ENCODE data around the gene ROPN1L. TPM values are rescaled to one million over a fixed set of nuclear protein-coding genes. Genes with fewer than 3 reads are reported as not detected.

ROPN1L gene
- total and polyA plus RNA-seq, 2 of the 13 experiments (the other 11 are each of a cell fraction or from before 2014, with no cell fraction given): not detected

DNA sequence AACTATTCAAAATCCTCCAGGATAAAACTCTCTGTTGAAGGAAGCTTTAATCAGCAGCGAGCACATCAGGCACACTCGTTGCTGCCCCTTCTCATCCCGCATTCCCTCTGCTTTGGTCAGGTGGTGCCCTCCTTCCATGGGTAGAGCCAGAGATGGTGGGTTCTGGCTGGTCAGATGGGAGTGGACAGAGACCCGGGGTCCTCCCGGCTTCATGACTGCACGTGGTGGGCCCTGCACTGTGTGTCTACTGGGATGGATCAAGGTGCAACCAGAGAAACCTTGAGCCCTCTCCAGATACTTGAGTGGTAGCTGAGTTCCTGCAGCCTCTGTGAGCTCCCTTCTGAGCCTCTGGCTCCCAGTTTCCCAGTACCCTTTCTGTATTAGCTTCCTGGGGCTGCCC is 36.3 kb downstream of the ROPN1L start:
- ChIA-PET POLR2A (no interaction called here), CTCF (ENCODE audit: low intra/inter-chr PET ratio, low total read pairs) (no interaction called here)
- Histone ChIP-seq H3K4me3 (replicated peaks in 1 of 3; ENCODE audit: insufficient read depth in 1 of 3, low read depth in 2 of 3, low read length in 3 of 3) (no peak overlapping the region), H2AFZ (ENCODE audit: low read length) (no peak overlapping the region), H3K27me3 (ENCODE audit: control insufficient read depth in 1 of 2, insufficient read depth in 2 of 2, low read length in 2 of 2) (peaks cover 0 to 26% of the 10 kb centered on the region in 2 experiments; a peak in 2 of 5 replicates), H3K79me2 (ENCODE audit: insufficient read depth, low read length) (no peaks in the 10 kb centered on the region), H3K36me3 (replicated peaks in 1 of 2; ENCODE audit: control insufficient read depth in 1 of 2, insufficient read depth in 2 of 2, low read length in 2 of 2) (no peaks in the 10 kb centered on the region), H3K4me2 (ENCODE audit: low read depth, low read length) (no peak overlapping the region), H3K9ac (ENCODE audit: insufficient read depth, low read depth, low read length) (no peak overlapping the region), H4K20me1 (ENCODE audit: insufficient read depth, low read length) (no peaks in the 10 kb centered on the region), H3K4me1 (ENCODE audit: insufficient read depth, low read length) (peaks cover 15% of the 10 kb centered on the region), H3K9me3 (ENCODE audit: low read length) (no peaks in the 10 kb centered on the region), H3K27ac (ENCODE audit: extremely low read length, insufficient read depth, low read length) (no peak overlapping the region)
- no peak for DNase-seq (ENCODE audit: low spot score)
- WGBS (ENCODE audit: low lambda C conversion rate): 74% methylated on average over 3 of the region's 6 CpGs
- in situ Hi-C loops (cut with HindIII; ENCODE audit: extremely low pct_ligation_motif_present, low pct_unique_long_range_greater_than_20kb) (no loop called here), intact Hi-C loops (cut with micrococcal nuclease; ENCODE audit: unreplicated experiment) (no loop called here)
- ATAC-seq: no peak
- no peak for FAIRE-seq
- no TSS peak for BruUV-seq (replicated peaks)
- TF ChIP-seq NCOA2 (CRISPR knock-in tag; IDR thresholded peaks at IDR 0.05): no peak
- no peak for TF ChIP-seq ZEB1 (IDR thresholded peaks at IDR 0.05; ENCODE audit: insufficient replicate concordance, low read depth)
- no peak for TF ChIP-seq SOX6 (IDR thresholded peaks at IDR 0.05)
- TF ChIP-seq SOX6 (CRISPR knock-in tag; IDR thresholded peaks at IDR 0.05): no peak
- TF ChIP-seq, protein P1, sequence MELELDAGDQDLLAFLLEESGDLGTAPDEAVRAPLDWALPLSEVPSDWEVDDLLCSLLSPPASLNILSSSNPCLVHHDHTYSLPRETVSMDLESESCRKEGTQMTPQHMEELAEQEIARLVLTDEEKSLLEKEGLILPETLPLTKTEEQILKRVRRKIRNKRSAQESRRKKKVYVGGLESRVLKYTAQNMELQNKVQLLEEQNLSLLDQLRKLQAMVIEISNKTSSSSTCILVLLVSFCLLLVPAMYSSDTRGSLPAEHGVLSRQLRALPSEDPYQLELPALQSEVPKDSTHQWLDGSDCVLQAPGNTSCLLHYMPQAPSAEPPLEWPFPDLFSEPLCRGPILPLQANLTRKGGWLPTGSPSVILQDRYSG (CRISPR knock-in tag; IDR thresholded peaks at IDR 0.05): no peak

DNA sequence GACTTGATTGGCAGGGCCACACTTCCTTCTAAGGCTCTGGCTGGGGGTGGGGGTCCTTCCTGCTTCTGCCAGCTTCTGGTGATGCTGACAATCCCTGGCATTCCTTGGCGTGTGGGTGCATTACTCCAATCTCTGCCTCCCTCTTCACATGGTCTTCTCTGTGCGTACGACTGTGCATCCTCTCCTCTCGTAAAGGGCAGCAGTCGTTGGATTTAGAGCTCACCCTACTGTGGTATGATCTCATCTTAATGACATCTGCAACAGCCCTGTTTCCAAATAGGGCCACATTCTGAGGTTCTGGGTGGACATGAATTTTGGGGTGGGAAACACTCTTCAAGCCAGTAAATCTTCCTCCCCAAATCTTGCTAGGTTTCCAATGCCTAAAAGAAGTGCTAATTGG is 36.8 kb downstream of the ROPN1L start:
- H3K9me3 ChIP-seq (ENCODE audit: low read length): no peaks in the 10 kb centered on the region
- H3K36me3 ChIP-seq (replicated peaks in 1 of 2; ENCODE audit: control insufficient read depth in 1 of 2, insufficient read depth in 2 of 2, low read length in 2 of 2): no peaks in the 10 kb centered on the region
- BruUV-seq (replicated peaks): no TSS peak
- no peak overlapping the region for H3K9ac ChIP-seq (ENCODE audit: insufficient read depth, low read depth, low read length)
- H2AFZ ChIP-seq (ENCODE audit: low read length): no peak overlapping the region
- ChIA-PET CTCF (ENCODE audit: low intra/inter-chr PET ratio, low total read pairs) (no interaction called here), POLR2A (no interaction called here)
- no peaks in the 10 kb centered on the region for H3K79me2 ChIP-seq (ENCODE audit: insufficient read depth, low read length)
- WGBS (ENCODE audit: low lambda C conversion rate): 61% methylated on average over 5 of the region's 5 CpGs
- no peak overlapping the region for H3K4me2 ChIP-seq (ENCODE audit: low read depth, low read length)
- FAIRE-seq: no peak
- peaks cover 0 to 22% of the 10 kb centered on the region in 2 experiments; a peak in 2 of 5 replicates for H3K27me3 ChIP-seq (ENCODE audit: control insufficient read depth in 1 of 2, insufficient read depth in 2 of 2, low read length in 2 of 2)
- in situ Hi-C loops (cut with HindIII; ENCODE audit: extremely low pct_ligation_motif_present, low pct_unique_long_range_greater_than_20kb) (no loop called here), intact Hi-C loops (cut with micrococcal nuclease; ENCODE audit: unreplicated experiment) (no loop called here)
- no peak for DNase-seq (ENCODE audit: low spot score)
- no peak for ATAC-seq
- no peaks in the 10 kb centered on the region for H4K20me1 ChIP-seq (ENCODE audit: insufficient read depth, low read length)
- H3K4me3 ChIP-seq (replicated peaks in 1 of 3; ENCODE audit: insufficient read depth in 1 of 3, low read depth in 2 of 3, low read length in 3 of 3): no peak overlapping the region
- peaks cover 15% of the 10 kb centered on the region for H3K4me1 ChIP-seq (ENCODE audit: insufficient read depth, low read length)
- no peak overlapping the region for H3K27ac ChIP-seq (ENCODE audit: extremely low read length, insufficient read depth, low read length)
- TF ChIP-seq TRIM24 (CRISPR knock-in tag; IDR thresholded peaks at IDR 0.05) (no peak), ZNF75D (CRISPR knock-in tag; IDR thresholded peaks at IDR 0.05; ENCODE audit: borderline replicate concordance) (no peak), ZNF672 (CRISPR knock-in tag; IDR thresholded peaks at IDR 0.05) (no peak), HDAC6 (IDR thresholded peaks at IDR 0.05; ENCODE audit: low read depth, low read length) (no peak), KLF15 (CRISPR knock-in tag; IDR thresholded peaks at IDR 0.05; ENCODE audit: borderline replicate concordance) (no peak), MXD4 (CRISPR knock-in tag; IDR thresholded peaks at IDR 0.05) (no peak), YEATS4 (CRISPR knock-in tag; IDR thresholded peaks at IDR 0.05; ENCODE audit: borderline replicate concordance) (no peak), RFXAP (CRISPR knock-in tag; IDR thresholded peaks at IDR 0.05; ENCODE audit: borderline replicate concordance) (no peak), RNF2 (conservative IDR thresholded peaks at IDR 0.05; ENCODE audit: low read depth) (no peak), SMAD1 (CRISPR knock-in tag; IDR thresholded peaks at IDR 0.05; ENCODE audit: borderline replicate concordance, low read depth) (no peak), SOX13 (IDR thresholded peaks at IDR 0.05) (no peak), SOX13 (CRISPR knock-in tag; conservative IDR thresholded peaks at IDR 0.05 in 1 of 2, IDR thresholded peaks at IDR 0.05 in 1 of 2) (no peak), PHF20 (CRISPR knock-in tag; IDR thresholded peaks at IDR 0.05) (no peak)
- TF ChIP-seq, protein P2, sequence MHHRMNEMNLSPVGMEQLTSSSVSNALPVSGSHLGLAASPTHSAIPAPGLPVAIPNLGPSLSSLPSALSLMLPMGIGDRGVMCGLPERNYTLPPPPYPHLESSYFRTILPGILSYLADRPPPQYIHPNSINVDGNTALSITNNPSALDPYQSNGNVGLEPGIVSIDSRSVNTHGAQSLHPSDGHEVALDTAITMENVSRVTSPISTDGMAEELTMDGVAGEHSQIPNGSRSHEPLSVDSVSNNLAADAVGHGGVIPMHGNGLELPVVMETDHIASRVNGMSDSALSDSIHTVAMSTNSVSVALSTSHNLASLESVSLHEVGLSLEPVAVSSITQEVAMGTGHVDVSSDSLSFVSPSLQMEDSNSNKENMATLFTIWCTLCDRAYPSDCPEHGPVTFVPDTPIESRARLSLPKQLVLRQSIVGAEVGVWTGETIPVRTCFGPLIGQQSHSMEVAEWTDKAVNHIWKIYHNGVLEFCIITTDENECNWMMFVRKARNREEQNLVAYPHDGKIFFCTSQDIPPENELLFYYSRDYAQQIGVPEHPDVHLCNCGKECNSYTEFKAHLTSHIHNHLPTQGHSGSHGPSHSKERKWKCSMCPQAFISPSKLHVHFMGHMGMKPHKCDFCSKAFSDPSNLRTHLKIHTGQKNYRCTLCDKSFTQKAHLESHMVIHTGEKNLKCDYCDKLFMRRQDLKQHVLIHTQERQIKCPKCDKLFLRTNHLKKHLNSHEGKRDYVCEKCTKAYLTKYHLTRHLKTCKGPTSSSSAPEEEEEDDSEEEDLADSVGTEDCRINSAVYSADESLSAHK (CRISPR knock-in tag; IDR thresholded peaks at IDR 0.05; ENCODE audit: borderline replicate concordance): no peak
